ENCODE measurements around the gene ZNF701.
A peak's percentile ranks its signal among the peaks of the same experiment; 100 is the strongest.
"Not testable (repeated sequence)": the region's sequence is repeated elsewhere in the genome, so short reads cannot be mapped to it uniquely, and the experiment has no call there.

The ZNF701 gene

GRCh38 chr19:52566588-52566987 lies 3.5 kb upstream of the ZNF701 start:
- no peak for DNase-seq (ENCODE audit: low spot score)

GRCh38 chr19:52567921-52568320 lies 2.2 kb upstream of the ZNF701 start:
- no peak for DNase-seq (ENCODE audit: low spot score)

GRCh38 chr19:52569638-52569999 lies 468 bp upstream of the ZNF701 start:
- DNase-seq (ENCODE audit: low spot score) = not testable (repeated sequence)

GRCh38 chr19:52584736-52585440 lies 14.8 kb downstream of the ZNF701 start:
- DNase-seq (ENCODE audit: low spot score) = no peak

- no peak for DNase-seq (ENCODE audit: low spot score)
These were observed 15.5 kb downstream of the ZNF701 start for GRCh38 chr19:52585604-52586003.

GRCh38 chr19:52590728-52591127 lies 20.6 kb downstream of the ZNF701 start:
- no peak for DNase-seq (ENCODE audit: low spot score)

- no peak for DNase-seq (ENCODE audit: low spot score)
These were observed 22.2 kb downstream of the ZNF701 start for GRCh38 chr19:52592301-52592700.

- not testable (repeated sequence) for DNase-seq (ENCODE audit: low spot score)
These were observed 23.4 kb downstream of the ZNF701 start for GRCh38 chr19:52593441-52593840.

GRCh38 chr19:52599241-52599640 lies 29.2 kb downstream of the ZNF701 start:
- no peak for DNase-seq (ENCODE audit: low spot score)

GRCh38 chr19:52600639-52601024 lies 30.5 kb downstream of the ZNF701 start:
- DNase-seq (ENCODE audit: low spot score) = no peak

- DNase-seq (ENCODE audit: low spot score) = peak; percentile 75
These were observed 31.2 kb downstream of the ZNF701 start for GRCh38 chr19:52601025-52601973.

- DNase-seq (ENCODE audit: low spot score) = not testable (repeated sequence)
These were observed 31.9 kb downstream of the ZNF701 start for GRCh38 chr19:52601974-52602366.

GRCh38 chr19:52602941-52603340 lies 32.9 kb downstream of the ZNF701 start:
- no peak for DNase-seq (ENCODE audit: low spot score)

GRCh38 chr19:52603558-52604207 lies 33.6 kb downstream of the ZNF701 start:
- no peak for DNase-seq (ENCODE audit: low spot score)

- DNase-seq (ENCODE audit: low spot score) = no peak
These were observed 43.3 kb downstream of the ZNF701 start for GRCh38 chr19:52613299-52613906.

- no peak for DNase-seq (ENCODE audit: low spot score)
These were observed 51.3 kb downstream of the ZNF701 start for GRCh38 chr19:52621376-52621775.

GRCh38 chr19:52622261-52622660 lies 52.2 kb downstream of the ZNF701 start:
- DNase-seq (ENCODE audit: low spot score) = no peak

GRCh38 chr19:52626915-52627314 lies 56.8 kb downstream of the ZNF701 start:
- no peak for DNase-seq (ENCODE audit: low spot score)

- not testable (repeated sequence) for DNase-seq (ENCODE audit: low spot score)
These were observed 57.4 kb downstream of the ZNF701 start for GRCh38 chr19:52627441-52627840.

- DNase-seq (ENCODE audit: low spot score) = no peak
These were observed 65.9 kb downstream of the ZNF701 start for GRCh38 chr19:52635786-52636570.

Measured in hematopoietic multipotent progenitor cell treated with erythropoietin and hydrocortisone succinate and interleukin-3 and kit ligand, for 15 days (in vitro differentiated cells).